ENCODE measurements around the gene CA11.

Gene CA11

DNA sequence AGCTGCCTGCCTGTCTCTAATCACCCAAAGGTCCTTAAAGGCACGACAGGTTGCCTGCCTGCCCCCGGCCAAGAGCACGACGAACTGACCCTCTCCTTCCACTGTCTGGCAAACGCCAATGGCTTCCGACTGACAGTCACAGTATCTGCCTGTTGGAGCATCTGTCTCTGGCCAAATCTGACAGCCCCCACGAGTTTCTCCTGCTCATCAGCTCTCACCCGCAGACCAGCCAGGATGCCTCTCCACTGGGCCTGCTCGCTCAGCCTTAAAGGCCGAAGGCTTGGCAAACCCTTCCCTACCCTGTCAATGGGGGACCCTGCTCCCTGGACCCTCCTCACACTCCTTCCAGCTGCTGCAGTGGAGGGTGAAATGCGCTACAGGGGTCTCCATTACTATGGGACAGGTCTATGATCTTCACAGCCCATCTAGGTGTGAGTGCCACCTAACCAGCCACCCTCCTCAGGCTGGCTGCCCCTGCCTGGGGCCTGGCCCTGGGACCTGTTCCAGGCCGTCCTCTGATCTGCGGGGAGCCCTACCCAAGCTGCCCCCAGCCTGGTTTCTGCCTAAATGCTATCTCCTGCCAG is 32.0 kb downstream of the CA11 start:
- Histone ChIP-seq H3K4me3 (ENCODE audit: control insufficient read depth in 1 of 7, extremely low read depth in 1 of 7, insufficient read depth in 4 of 7, low read depth in 2 of 7, low read length in 6 of 7) (no peak overlapping the region), H3K27ac (ENCODE audit: insufficient read depth in 1 of 2, low read depth in 1 of 2, low read length in 2 of 2, poor library complexity in 1 of 2, severe bottlenecking in 2 of 2) (no peak overlapping the region)
- CTCF ChIA-PET: interaction anchor here (1.5 kb wide), 1 partner anchor 54 kb away, joined by 4 read pairs; no protein-coding TSS in a partner anchor

DNA sequence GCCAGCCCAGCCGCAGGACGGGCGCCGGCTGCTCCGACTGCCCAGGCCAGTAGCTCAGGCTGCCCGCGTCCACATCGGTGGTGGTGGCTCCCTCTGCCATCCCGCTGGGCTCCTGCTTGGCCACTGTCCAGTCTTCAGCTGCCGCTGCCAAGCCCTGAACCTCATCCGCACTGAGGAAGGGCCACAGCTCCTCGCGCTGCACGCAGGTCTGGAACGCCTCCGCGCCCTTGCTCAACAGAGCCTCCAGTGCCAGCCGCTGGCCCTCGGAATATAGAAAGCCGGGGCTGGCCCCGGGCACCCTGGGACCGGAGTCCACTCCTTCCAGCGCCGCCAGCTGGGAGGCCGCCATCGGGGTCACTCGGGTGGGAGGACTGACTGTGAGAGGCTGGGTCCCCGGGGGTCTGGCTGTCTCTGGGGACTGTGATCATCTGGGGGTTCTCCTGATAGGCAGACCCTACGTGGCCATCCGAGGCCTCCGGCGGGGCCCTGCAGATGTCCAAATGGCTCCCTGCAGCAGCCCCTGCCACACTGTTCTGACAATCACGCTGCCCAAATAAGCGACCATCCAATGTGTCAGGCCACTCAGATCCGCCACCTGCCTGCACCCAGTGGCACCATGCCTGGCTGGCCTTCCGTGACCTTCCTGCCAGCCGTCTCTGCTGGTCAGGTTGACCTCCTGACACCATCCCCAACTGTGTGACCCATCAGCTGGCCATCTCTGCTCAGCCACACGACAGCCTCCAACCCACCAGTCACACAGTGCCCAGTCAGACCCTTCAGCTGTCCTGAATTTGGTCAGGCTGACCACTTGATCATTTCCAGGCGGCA is 32.7 kb downstream of the CA11 start:
- WGBS (ENCODE audit: insufficient coverage): 94% methylated on average over 34 of the region's 39 CpGs
- Histone ChIP-seq H3K9me3 (ENCODE audit: control extremely low read depth in 1 of 5, control insufficient read depth in 4 of 5, insufficient read depth in 2 of 5, low read depth in 1 of 5, low read length in 4 of 5) (no peaks in the 10 kb centered on the region), H3K27me3 (replicated peaks in 2 of 5; ENCODE audit: control insufficient read depth in 4 of 5, insufficient read depth in 5 of 5, low read length in 4 of 5) (no peaks in the 10 kb centered on the region), H3K36me3 (ENCODE audit: control insufficient read depth in 4 of 4, insufficient read depth in 4 of 4, low read length in 3 of 4) (peaks cover 13 to 37% (median 24%) of the 10 kb centered on the region in 4 experiments), H3K4me3 (ENCODE audit: control insufficient read depth in 1 of 7, extremely low read depth in 1 of 7, insufficient read depth in 4 of 7, low read depth in 2 of 7, low read length in 6 of 7) (no peak overlapping the region), H3K4me1 (ENCODE audit: control extremely low read depth in 1 of 4, control insufficient read depth in 4 of 4, insufficient read depth in 4 of 4, low read length in 3 of 4) (peaks cover 7 to 34% (median 21%) of the 10 kb centered on the region in 4 experiments), H3K27ac (ENCODE audit: insufficient read depth in 1 of 2, low read depth in 1 of 2, low read length in 2 of 2, poor library complexity in 1 of 2, severe bottlenecking in 2 of 2) (no peak overlapping the region)
- no peak for DNase-seq
- POLR2A ChIA-PET: interaction anchor here (0.6 kb wide), 3 partner anchors 12 to 332 kb away, joined by 3 to 4 read pairs (median 3); no protein-coding TSS in a partner anchor
- CTCF ChIA-PET: no interaction called here

More for the DNA sequence above, 32.0 kb downstream of the CA11 start:
- Histone ChIP-seq H3K9me3 (ENCODE audit: control extremely low read depth in 1 of 5, control insufficient read depth in 4 of 5, insufficient read depth in 2 of 5, low read depth in 1 of 5, low read length in 4 of 5) (no peaks in the 10 kb centered on the region), H3K4me1 (ENCODE audit: control extremely low read depth in 1 of 4, control insufficient read depth in 4 of 4, insufficient read depth in 4 of 4, low read length in 3 of 4) (peaks cover 7 to 30% (median 22%) of the 10 kb centered on the region in 4 experiments), H3K36me3 (ENCODE audit: control insufficient read depth in 4 of 4, insufficient read depth in 4 of 4, low read length in 3 of 4) (peaks cover 13 to 37% (median 24%) of the 10 kb centered on the region in 4 experiments), H3K27me3 (replicated peaks in 2 of 5; ENCODE audit: control insufficient read depth in 4 of 5, insufficient read depth in 5 of 5, low read length in 4 of 5) (no peaks in the 10 kb centered on the region)
- no peak for DNase-seq
- POLR2A ChIA-PET: interaction anchor here (0.6 to 0.7 kb wide), 3 partner anchors 13 to 292 kb away, joined by 3 to 4 read pairs (median 3); a partner anchor contains a TSS
- WGBS (ENCODE audit: insufficient coverage): 94% methylated on average over 13 of the region's 13 CpGs

DNA sequence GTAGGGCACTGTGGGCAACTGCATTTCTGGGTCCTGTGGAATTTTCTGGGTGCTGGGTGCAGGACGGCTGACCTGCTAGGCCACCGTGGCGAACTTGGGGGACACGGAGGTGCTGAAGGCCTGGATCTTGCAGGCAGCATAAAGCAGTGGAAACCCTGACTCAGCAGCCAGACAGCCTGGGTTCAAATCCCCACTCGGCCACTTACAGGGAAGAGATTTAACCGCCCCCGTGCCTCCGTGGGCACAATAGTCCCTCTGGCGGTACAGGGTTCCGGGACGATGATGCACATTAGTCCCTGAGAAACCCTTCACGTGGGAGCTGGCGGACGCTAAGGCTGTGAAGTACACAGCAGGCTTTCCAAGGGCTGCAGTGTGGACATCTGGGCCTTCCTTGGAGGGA is 34.1 kb downstream of the CA11 start:
- Histone ChIP-seq H3K27ac (ENCODE audit: insufficient read depth in 1 of 2, low read depth in 1 of 2, low read length in 2 of 2, poor library complexity in 1 of 2, severe bottlenecking in 2 of 2) (no peak overlapping the region), H3K4me3 (ENCODE audit: control insufficient read depth in 1 of 7, extremely low read depth in 1 of 7, insufficient read depth in 4 of 7, low read depth in 2 of 7, low read length in 6 of 7) (no peak overlapping the region), H3K4me1 (ENCODE audit: control extremely low read depth in 1 of 4, control insufficient read depth in 4 of 4, insufficient read depth in 4 of 4, low read length in 3 of 4) (peaks cover 0 to 21% (median 7%) of the 10 kb centered on the region in 4 experiments), H3K27me3 (replicated peaks in 2 of 5; ENCODE audit: control insufficient read depth in 4 of 5, insufficient read depth in 5 of 5, low read length in 4 of 5) (no peaks in the 10 kb centered on the region), H3K36me3 (ENCODE audit: control insufficient read depth in 4 of 4, insufficient read depth in 4 of 4, low read length in 3 of 4) (peaks cover 11 to 27% (median 17%) of the 10 kb centered on the region in 4 experiments), H3K9me3 (ENCODE audit: control extremely low read depth in 1 of 5, control insufficient read depth in 4 of 5, insufficient read depth in 2 of 5, low read depth in 1 of 5, low read length in 4 of 5) (no peaks in the 10 kb centered on the region)
- over 99% methylated on average over 14 of the region's 14 CpGs for WGBS (ENCODE audit: insufficient coverage)
- ChIA-PET POLR2A (no interaction called here), CTCF (no interaction called here)
- no peak for DNase-seq

DNA sequence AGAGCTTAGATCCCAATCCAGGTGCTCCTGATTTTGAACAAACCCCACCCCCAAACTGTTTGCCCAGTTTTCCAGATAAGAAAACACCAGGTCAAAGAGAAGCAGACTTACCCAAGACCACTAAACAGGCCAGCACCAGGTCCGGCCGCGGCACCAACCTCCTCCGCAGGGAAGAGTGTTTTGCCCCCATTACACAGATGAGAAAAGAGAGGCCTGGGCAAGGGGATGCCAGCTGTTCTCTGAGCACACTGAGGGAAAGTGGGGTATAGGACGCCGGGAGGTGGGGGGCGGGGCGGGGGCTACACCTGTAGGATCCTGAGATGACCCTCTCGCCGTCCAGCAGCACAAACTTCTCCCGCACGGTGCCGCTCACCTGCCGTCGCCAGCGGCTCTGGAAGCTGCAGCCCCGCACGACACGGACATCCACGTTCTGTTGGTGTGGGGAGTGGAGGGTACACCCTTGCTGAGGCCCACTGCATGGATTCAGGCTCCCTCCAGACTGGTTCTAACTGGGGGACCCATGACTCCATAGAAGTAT is 36.3 kb downstream of the CA11 start:
- no peaks in the 10 kb centered on the region for H3K27me3 ChIP-seq (replicated peaks in 2 of 5; ENCODE audit: control insufficient read depth in 4 of 5, insufficient read depth in 5 of 5, low read length in 4 of 5)
- H3K36me3 ChIP-seq (ENCODE audit: control insufficient read depth in 4 of 4, insufficient read depth in 4 of 4, low read length in 3 of 4): peaks cover 0 to 5% (median 0%) of the 10 kb centered on the region in 4 experiments
- POLR2A ChIA-PET: interaction anchor here (0.7 kb wide), 1 partner anchor 33 kb away, joined by 4 read pairs; no protein-coding TSS in a partner anchor
- peaks cover 0 to 8% (median 0%) of the 10 kb centered on the region in 4 experiments for H3K4me1 ChIP-seq (ENCODE audit: control extremely low read depth in 1 of 4, control insufficient read depth in 4 of 4, insufficient read depth in 4 of 4, low read length in 3 of 4)
- WGBS (ENCODE audit: insufficient coverage): 97% methylated on average over 17 of the region's 20 CpGs
- DNase-seq: no peak
- CTCF ChIA-PET: interaction anchor here (0.9 to 4.7 kb wide), 8 partner anchors 8 to 262 kb away, joined by 3 to 57 read pairs (median 5); partner anchors contain the start of genes RPL18 and SPHK2
- H3K27ac ChIP-seq (ENCODE audit: insufficient read depth in 1 of 2, low read depth in 1 of 2, low read length in 2 of 2, poor library complexity in 1 of 2, severe bottlenecking in 2 of 2): no peak overlapping the region
- no peak overlapping the region for H3K4me3 ChIP-seq (ENCODE audit: control insufficient read depth in 1 of 7, extremely low read depth in 1 of 7, insufficient read depth in 4 of 7, low read depth in 2 of 7, low read length in 6 of 7)
- no peaks in the 10 kb centered on the region for H3K9me3 ChIP-seq (ENCODE audit: control extremely low read depth in 1 of 5, control insufficient read depth in 4 of 5, insufficient read depth in 2 of 5, low read depth in 1 of 5, low read length in 4 of 5)

DNA sequence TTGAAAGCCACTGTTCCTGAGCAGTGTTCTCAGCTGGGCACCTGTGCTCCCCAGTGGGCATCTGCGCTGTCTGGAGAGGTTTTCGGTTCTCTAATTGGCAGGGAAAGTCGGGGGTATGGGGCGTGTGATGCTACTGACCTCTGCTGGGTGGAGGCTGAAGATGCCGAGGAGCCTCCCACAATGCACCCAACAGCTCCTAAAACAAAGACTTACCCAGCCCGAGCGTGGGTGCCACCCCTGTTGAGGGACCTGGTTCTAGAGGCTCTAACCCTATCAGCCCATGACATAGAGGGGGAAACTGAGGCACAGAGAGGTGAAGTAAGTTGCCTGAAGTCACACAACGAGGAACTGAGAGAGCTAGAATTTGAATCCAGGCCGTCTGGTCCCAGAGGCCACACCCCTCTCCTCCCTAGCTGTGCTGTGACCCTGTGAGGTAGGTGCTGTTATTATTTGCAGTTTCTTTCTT is 37.2 kb downstream of the CA11 start:
- no peaks in the 10 kb centered on the region for H3K27me3 ChIP-seq (replicated peaks in 2 of 5; ENCODE audit: control insufficient read depth in 4 of 5, insufficient read depth in 5 of 5, low read length in 4 of 5)
- no peak overlapping the region for H3K27ac ChIP-seq (ENCODE audit: insufficient read depth in 1 of 2, low read depth in 1 of 2, low read length in 2 of 2, poor library complexity in 1 of 2, severe bottlenecking in 2 of 2)
- WGBS (ENCODE audit: insufficient coverage): 0% methylated on average over 2 of the region's 9 CpGs
- H3K9me3 ChIP-seq (ENCODE audit: control extremely low read depth in 1 of 5, control insufficient read depth in 4 of 5, insufficient read depth in 2 of 5, low read depth in 1 of 5, low read length in 4 of 5): no peaks in the 10 kb centered on the region
- no peaks in the 10 kb centered on the region for H3K36me3 ChIP-seq (ENCODE audit: control insufficient read depth in 4 of 4, insufficient read depth in 4 of 4, low read length in 3 of 4)
- ChIA-PET CTCF (interaction anchor here (0.9 to 4.7 kb wide), 10 partner anchors 9 to 258 kb away, joined by 3 to 57 read pairs (median 4); partner anchors contain the start of genes RPL18 and SPHK2), POLR2A (interaction anchor here (0.6 to 1.1 kb wide), 2 partner anchors 20 to 777 kb away, joined by 3 to 4 read pairs; no protein-coding TSS in a partner anchor)
- peak overlapping the region in 4 of 7 experiments; percentile 20 to 70 (median 54) for H3K4me3 ChIP-seq (ENCODE audit: control insufficient read depth in 1 of 7, extremely low read depth in 1 of 7, insufficient read depth in 4 of 7, low read depth in 2 of 7, low read length in 6 of 7)
- peak; percentile 74 to 82 (median 81) for DNase-seq
- H3K4me1 ChIP-seq (ENCODE audit: control extremely low read depth in 1 of 4, control insufficient read depth in 4 of 4, insufficient read depth in 4 of 4, low read length in 3 of 4): peaks cover 0 to 8% (median 0%) of the 10 kb centered on the region in 4 experiments

DNA sequence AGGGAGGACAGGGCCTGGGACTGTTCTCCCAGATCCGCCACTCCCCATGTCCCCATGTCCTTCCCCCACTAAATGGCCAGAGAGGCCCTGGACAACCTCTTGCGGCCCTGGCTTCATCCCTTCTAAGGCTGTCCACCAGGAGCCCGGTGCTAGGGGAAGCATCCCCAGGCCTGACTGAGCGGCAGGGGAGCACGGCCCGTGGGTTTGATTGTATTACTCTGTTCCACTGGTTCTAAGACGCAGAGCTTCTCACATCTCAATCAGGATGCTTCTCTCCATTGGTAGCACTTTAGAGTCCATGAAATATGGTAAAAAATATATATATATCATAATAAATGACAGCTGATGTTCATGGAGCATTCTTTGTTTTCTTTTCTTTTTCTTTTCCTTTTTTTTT is 38.6 kb downstream of the CA11 start:
- no peak for DNase-seq
- no peak overlapping the region for H3K4me3 ChIP-seq (ENCODE audit: control insufficient read depth in 1 of 7, extremely low read depth in 1 of 7, insufficient read depth in 4 of 7, low read depth in 2 of 7, low read length in 6 of 7)
- 96% methylated on average over 6 of the region's 7 CpGs for WGBS (ENCODE audit: insufficient coverage)
- H3K27me3 ChIP-seq (replicated peaks in 2 of 5; ENCODE audit: control insufficient read depth in 4 of 5, insufficient read depth in 5 of 5, low read length in 4 of 5): no peaks in the 10 kb centered on the region
- no peaks in the 10 kb centered on the region for H3K9me3 ChIP-seq (ENCODE audit: control extremely low read depth in 1 of 5, control insufficient read depth in 4 of 5, insufficient read depth in 2 of 5, low read depth in 1 of 5, low read length in 4 of 5)
- H3K36me3 ChIP-seq (ENCODE audit: control insufficient read depth in 4 of 4, insufficient read depth in 4 of 4, low read length in 3 of 4): no peaks in the 10 kb centered on the region
- peaks cover 0 to 8% (median 0%) of the 10 kb centered on the region in 4 experiments for H3K4me1 ChIP-seq (ENCODE audit: control extremely low read depth in 1 of 4, control insufficient read depth in 4 of 4, insufficient read depth in 4 of 4, low read length in 3 of 4)
- CTCF ChIA-PET: interaction anchor here (1.0 to 4.7 kb wide), 4 partner anchors 10 to 118 kb away, joined by 3 to 57 read pairs (median 15); no protein-coding TSS in a partner anchor
- POLR2A ChIA-PET: no interaction called here
- no peak overlapping the region for H3K27ac ChIP-seq (ENCODE audit: insufficient read depth in 1 of 2, low read depth in 1 of 2, low read length in 2 of 2, poor library complexity in 1 of 2, severe bottlenecking in 2 of 2)

Data from common myeloid progenitor, CD34-positive (primary cell).